ENCODE data around the gene HLCS. TPM values are rescaled to one million over a fixed set of nuclear protein-coding genes. Genes with fewer than 3 reads are reported as not detected.

HLCS gene
- total and polyA plus RNA-seq, 2 of the 8 experiments (the other 6 are each of a cell fraction or from before 2014, with no cell fraction given) = 4.7 to 12.2 TPM

GRCh38 chr21:36733857-36734256, 232.6 kb downstream of the HLCS start:
- POLR2A ChIA-PET (ENCODE audit: partially characterized antibody) = no interaction called here
- no peaks in the 10 kb centered on the region for H3K79me1 ChIP-seq (ENCODE audit: low read depth, low read length)
- TF ChIP-seq RFX5 (IDR thresholded peaks at IDR 0.05; ENCODE audit: borderline replicate concordance, low read depth, low read length) = no peak
- no peak for TF ChIP-seq RNF2 (IDR thresholded peaks at IDR 0.05; ENCODE audit: borderline replicate concordance, low read depth, low read length, missing control alignments, poor library complexity, severe bottlenecking)
- TF ChIP-seq TAF7 (optimal IDR thresholded peaks at IDR 0.05; ENCODE audit: borderline replicate concordance, low read depth, low read length) = no peak
- no peak for TF ChIP-seq E2F6 (IDR thresholded peaks at IDR 0.05)
- TF ChIP-seq MAFK (IDR thresholded peaks at IDR 0.05; ENCODE audit: low read depth, low read length) = no peak
- TF ChIP-seq RAD21 (IDR thresholded peaks at IDR 0.05 in 1 of 2, conservative IDR thresholded peaks at IDR 0.05 in 1 of 2; ENCODE audit: low read depth in 2 of 2, low read length in 2 of 2) = no peak
- no peak for TF ChIP-seq KDM1A (IDR thresholded peaks at IDR 0.05; ENCODE audit: borderline replicate concordance, low read length)
- no peak for TF ChIP-seq YY1 (IDR thresholded peaks at IDR 0.05; ENCODE audit: low read depth, low read length)
- no peak for TF ChIP-seq HDAC2 (IDR thresholded peaks at IDR 0.05; ENCODE audit: borderline replicate concordance in 1 of 2, low read depth in 2 of 2, low read length in 2 of 2)
- TF ChIP-seq SRF (IDR thresholded peaks at IDR 0.05; ENCODE audit: low read depth, low read length) = no peak

More at GRCh38 chr21:36733857-36734256, 232.6 kb downstream of the HLCS start:
- H3K4ac ChIP-seq (replicated peaks; ENCODE audit: insufficient read length, low read depth, low read length) = no peak overlapping the region
- 0 out of 2 replicates have a peak overlapping the region, but pooled peaks have one; percentile 39 for H2AK5ac ChIP-seq (ENCODE audit: low read depth, low read length)
- H3K56ac ChIP-seq (replicated peaks; ENCODE audit: insufficient read length, low read depth, low read length) = no peak overlapping the region
- no peak overlapping the region for H2BK12ac ChIP-seq (ENCODE audit: low read depth, low read length)
- no peak overlapping the region for H3K14ac ChIP-seq (ENCODE audit: insufficient read length)
- no peak overlapping the region for H3K4me2 ChIP-seq (ENCODE audit: insufficient read depth in 1 of 2, low read depth in 2 of 2, low read length in 2 of 2)
- no peak overlapping the region for H2BK15ac ChIP-seq (ENCODE audit: low read length)
- H4K8ac ChIP-seq (ENCODE audit: extremely low read depth, insufficient read depth, low read length) = no peak overlapping the region
- 88% methylated on average over 6 of the region's 6 CpGs; no CpG with 5 or more reads in 1 of the 2 experiments for WGBS, 2 experiments (ENCODE audit: extremely low coverage in 1 of 2, insufficient coverage in 1 of 2, insufficient read length in 1 of 2, insufficient replicate concordance in 2 of 2, low coverage in 1 of 2, low lambda C conversion rate in 2 of 2, missing lambda C conversion rate in 1 of 2)
- H3K9ac ChIP-seq (replicated peaks in 1 of 4; ENCODE audit: extremely low read depth in 1 of 4, low read depth in 3 of 4, low read length in 3 of 4) = no peak overlapping the region
- no peaks in the 10 kb centered on the region for H4K20me1 ChIP-seq (replicated peaks in 1 of 2; ENCODE audit: control insufficient read depth in 1 of 2, insufficient read depth in 2 of 2, low read length in 2 of 2)
- no peak overlapping the region for H2BK20ac ChIP-seq (ENCODE audit: low read length)
- H3K27me3 ChIP-seq (replicated peaks in 1 of 4; ENCODE audit: control insufficient read depth in 3 of 4, extremely low read depth in 1 of 4, insufficient read depth in 3 of 4, low read length in 3 of 4) = no peaks in the 10 kb centered on the region
- H3K36me3 ChIP-seq (ENCODE audit: control insufficient read depth in 2 of 4, insufficient read depth in 4 of 4, low read length in 3 of 4) = no peaks in the 10 kb centered on the region
- H3K4me1 ChIP-seq (replicated peaks in 1 of 4; ENCODE audit: control insufficient read depth in 3 of 4, insufficient read depth in 4 of 4, low read length in 3 of 4) = peaks cover 0 to 3% (median under 1%) of the 10 kb centered on the region in 4 experiments; a peak in 2 of 7 replicates
- H3K4me3 ChIP-seq (ENCODE audit: extremely low read depth in 1 of 4, insufficient read depth in 2 of 4, low read depth in 3 of 4, low read length in 4 of 4) = no peak overlapping the region
- H3K23me2 ChIP-seq (ENCODE audit: low read depth, low read length) = no peaks in the 10 kb centered on the region
- H2AFZ ChIP-seq (ENCODE audit: low read length) = no peak overlapping the region
- CTCF ChIA-PET (ENCODE audit: partially characterized antibody) = interaction anchor here (0.6 to 2.3 kb wide), 4 partner anchors 10 to 178 kb away, joined by 3 to 6 read pairs (median 4); no protein-coding TSS in a partner anchor
- H3K79me2 ChIP-seq (ENCODE audit: control insufficient read depth in 1 of 2, insufficient read depth in 2 of 2, low read length in 2 of 2) = no peaks in the 10 kb centered on the region
- H4K5ac ChIP-seq (ENCODE audit: insufficient read length, low read depth, low read length) = no peak overlapping the region
- no peak overlapping the region for H3K23ac ChIP-seq (ENCODE audit: insufficient read length)
- H2BK120ac ChIP-seq (replicated peaks; ENCODE audit: low read depth, low read length) = no peak overlapping the region
- H4K91ac ChIP-seq (replicated peaks; ENCODE audit: insufficient read length, low read length) = peak overlapping the region; percentile 53
- no peak overlapping the region for H3K27ac ChIP-seq (ENCODE audit: low read depth, low read length)
- no peaks in the 10 kb centered on the region for H3K9me3 ChIP-seq (ENCODE audit: insufficient read depth in 2 of 2, low read depth in 1 of 2, low read length in 1 of 2)
- H3K18ac ChIP-seq (ENCODE audit: extremely low read depth, low read length) = no peak overlapping the region; the same call in 1 of the 2 replicates
- FAIRE-seq = no peak
- no peak for DNase-seq (ENCODE audit: low read depth in 1 of 2, low spot score in 2 of 2)
- H2BK5ac ChIP-seq (ENCODE audit: low read depth, low read length) = no peak overlapping the region

Measured in H1 (cell line).